NT2/D1 (cell line): ENCODE results near the gene SUN2.

Source experiments
- SUZ12 ChIP-seq: IDR thresholded peaks from 2 replicates; pipeline ENCODE4 v1.6.1; 2011; ENCODE audit not compliant: insufficient read length, insufficient read depth; ENCODE audit errors: extremely low read depth
- YY1 ChIP-seq: IDR thresholded peaks from 2 replicates; pipeline ENCODE4 v1.6.1; 2011; ENCODE audit not compliant: insufficient read length, insufficient read depth
- ZNF274 ChIP-seq: IDR thresholded peaks from 2 replicates; pipeline ENCODE4 v1.6.1; 2011; ENCODE audit warnings: mild to moderate bottlenecking, low read depth, low read length

GRCh38 chr22:38727123-38727522 is 28.7 kb downstream of the SUN2 start:
- TF ChIP-seq SUZ12 (no peak), YY1 (no peak), ZNF274 (no peak)
